Activated CD8-positive, alpha-beta memory T cell treated with anti-CD3 and anti-CD28 coated beads for 48 hours (primary cell): Measurements from ENCODE around the gene ZKSCAN5.
"Not testable (repeated sequence)": the region's sequence is repeated elsewhere in the genome, so short reads cannot be mapped to it uniquely, and the experiment has no call there.

ENCODE experiments used
- DNase-seq, 3 experiments: peaks; one replicate each; pipeline ENCODE4 v3.0.0-alpha.2; 2020; ENCODE audit warnings: low read depth in 2 of 3, low spot score in 2 of 3

The ZKSCAN5 gene

GRCh38 chr7:99551767-99552463, 47.5 kb downstream of the ZKSCAN5 start, which contains the start of gene FAM200A:
FAM200A (minus strand) TSS chr7:99552114; CDS start chr7:99548407, 3,707 bp downstream.
- DNase-seq = peak; percentile 66 to 69 (median 67)

- no peak for DNase-seq
These were observed 48.6 kb downstream of the ZKSCAN5 start for GRCh38 chr7:99553039-99553438.

GRCh38 chr7:99554939-99555338, 50.5 kb downstream of the ZKSCAN5 start:
- DNase-seq = no peak

- no peak for DNase-seq
These were observed 52.7 kb downstream of the ZKSCAN5 start for GRCh38 chr7:99557196-99557607.

GRCh38 chr7:99557940-99558305, 53.5 kb downstream of the ZKSCAN5 start:
- no peak for DNase-seq

GRCh38 chr7:99558306-99559174, 54.1 kb downstream of the ZKSCAN5 start, which contains the start of gene ZNF655:
ZNF655 (plus strand) TSS chr7:99558642; CDS start chr7:99560560, 1,918 bp downstream.
- DNase-seq = peak; percentile 81 to 86 (median 82)

- DNase-seq = no peak
These were observed 54.9 kb downstream of the ZKSCAN5 start for GRCh38 chr7:99559175-99559915.

- no peak for DNase-seq
These were observed 56.6 kb downstream of the ZKSCAN5 start for GRCh38 chr7:99560834-99561736.

GRCh38 chr7:99561737-99562051, 57.2 kb downstream of the ZKSCAN5 start:
- no peak for DNase-seq

GRCh38 chr7:99562114-99562784, 57.8 kb downstream of the ZKSCAN5 start:
- no peak for DNase-seq

- peak in 1 of 3 experiments; percentile 23 for DNase-seq
These were observed 58.4 kb downstream of the ZKSCAN5 start for GRCh38 chr7:99562832-99563231.

GRCh38 chr7:99563650-99564049, 59.2 kb downstream of the ZKSCAN5 start:
- no peak for DNase-seq

- not testable (repeated sequence) for DNase-seq
These were observed 64.3 kb downstream of the ZKSCAN5 start for GRCh38 chr7:99568770-99569169.

- DNase-seq = no peak
These were observed 67.3 kb downstream of the ZKSCAN5 start for GRCh38 chr7:99571768-99572167.

- no peak for DNase-seq
These were observed 68.8 kb downstream of the ZKSCAN5 start for GRCh38 chr7:99573257-99573656.

- DNase-seq = no peak
These were observed 71.8 kb downstream of the ZKSCAN5 start for GRCh38 chr7:99576251-99576650.

GRCh38 chr7:99579281-99579955, 75.0 kb downstream of the ZKSCAN5 start:
- DNase-seq = no peak

- DNase-seq = peak in 2 of 3 experiments; percentile 23 to 37
These were observed 75.7 kb downstream of the ZKSCAN5 start for GRCh38 chr7:99579956-99580777.
